Uterus (tissue), 4 donors: ENCODE data around the gene PCSK2. TPM values are rescaled to one million over a fixed set of nuclear protein-coding genes. Genes with fewer than 3 reads are reported as not detected.
A peak's percentile ranks its signal among the peaks of the same experiment; 100 is the strongest.
"Not testable (repeated sequence)": the region's sequence is repeated elsewhere in the genome, so short reads cannot be mapped to it uniquely, and the experiment has no call there.

ENCODE experiments used
- DNase-seq, 2 donors: peaks; one replicate each; pipeline ENCODE4 v3.0.0-alpha.2; 2019 to 2020
- H3K27ac ChIP-seq, 2 donors: fragments of 200-600 bp; sonication (generic); 1 replicate in 1 of 2; 2 replicates in 1 of 2; pipeline ENCODE4 v1.5.1; 2016 to 2018
- H3K27me3 ChIP-seq, 2 donors: fragments of 200-600 bp; sonication (generic); one replicate each; pipeline ENCODE4 v1.5.1; 2018 to 2019; ENCODE audit warnings: control low read depth in 1 of 2
- H3K36me3 ChIP-seq, 2 donors: fragments of 200-600 bp; sonication (generic); one replicate each; pipeline ENCODE4 v1.5.1; 2019; ENCODE audit warnings: control low read depth in 1 of 2
- H3K4me1 ChIP-seq, 2 donors: fragments of 200-600 bp; sonication (generic); one replicate each; pipeline ENCODE4 v1.5.1; 2018 to 2019; ENCODE audit warnings: control low read depth in 1 of 2
- H3K4me3 ChIP-seq, 2 donors: fragments of 200-600 bp; sonication (generic); 1 replicate in 1 of 2; 2 replicates in 1 of 2; pipeline ENCODE4 v1.5.1; 2018 to 2019; ENCODE audit warnings: mild to moderate bottlenecking in 1 of 2
- H3K9me3 ChIP-seq, 2 donors: fragments of 200-600 bp; sonication (generic); one replicate each; pipeline ENCODE4 v1.5.1; 2019; ENCODE audit warnings: control low read depth in 1 of 2
- CTCF ChIP-seq, 4 experiments: fragments of 200-600 bp in 2 of 4; fragments of 450-650 bp in 2 of 4; sonication (generic) in 2 of 4; IDR thresholded peaks; one replicate each; pipeline ENCODE4 v1.5.1; 2016 to 2019; ENCODE audit warnings: antibody characterized with exemption in 4 of 4, mild to moderate bottlenecking in 2 of 4, moderate library complexity in 1 of 4
- POLR2A ChIP-seq, 2 donors: fragments of 450-650 bp; IDR thresholded peaks; one replicate each; pipeline ENCODE4 v1.6.1; 2016; ENCODE audit warnings: antibody characterized with exemption in 2 of 2, mild to moderate bottlenecking in 1 of 2, moderate library complexity in 1 of 2
- intact Hi-C: fragments of 100-400 bp; cut with DNase I; formaldehyde crosslinking; loops from one replicate; pipeline ENCODE4 v1.15.1; 2023; ENCODE audit warnings: low total_unique reads
- total RNA-seq, 4 donors: library from RNA; depleted of rRNA in 3 of 4; stranded (reverse); fragments of >200 nt in 3 of 4; gene quantifications; one replicate each; pipeline versions ENCODE4 v1.1.0 to v1.2.4, GENCODE V29; 2014 to 2023
- donor health status: DM: yes; HTN: yes; CAD: no.

The PCSK2 gene
- total RNA-seq, 4 donors from 2014 or later = 0.37 to 1.6 TPM; not detected in 2

GRCh38 chr20:17215167-17215566 is 11.7 kb upstream of the PCSK2 start:
- Histone ChIP-seq H3K4me3 (no peak overlapping the region), H3K27ac (no peak overlapping the region), H3K27me3 (no peaks in the 10 kb centered on the region), H3K9me3 (no peaks in the 10 kb centered on the region), H3K4me1 (no peaks in the 10 kb centered on the region), H3K36me3 (no peaks in the 10 kb centered on the region)
- intact Hi-C loops = no loop called here
- TF ChIP-seq CTCF (IDR thresholded peaks at IDR 0.05) = no peak
- TF ChIP-seq POLR2A (IDR thresholded peaks at IDR 0.05) = no peak
- no peak for DNase-seq

- H3K4me1 ChIP-seq, H3K4me3 ChIP-seq, H3K36me3 ChIP-seq, H3K27ac ChIP-seq, DNase-seq, H3K9me3 ChIP-seq, intact Hi-C loops: not testable (repeated sequence)
- H3K27me3 ChIP-seq = peaks cover 0 to 13% of the 10 kb centered on the region in 2 donors
These were observed 7.0 kb upstream of the PCSK2 start for GRCh38 chr20:17219856-17220255.

GRCh38 chr20:17223553-17223952 is 3.3 kb upstream of the PCSK2 start:
- Histone ChIP-seq H3K27ac (no peak overlapping the region), H3K9me3 (no peaks in the 10 kb centered on the region), H3K27me3 (peaks cover 0 to 26% of the 10 kb centered on the region in 2 donors), H3K4me3 (no peak overlapping the region), H3K36me3 (no peaks in the 10 kb centered on the region), H3K4me1 (peaks cover 0 to 5% of the 10 kb centered on the region in 2 donors)
- intact Hi-C loops = no loop called here
- no peak for DNase-seq
- TF ChIP-seq POLR2A (IDR thresholded peaks at IDR 0.05) (no peak), CTCF (IDR thresholded peaks at IDR 0.05) (no peak)

GRCh38 chr20:17225851-17226409 is 910 bp upstream of the PCSK2 start:
- intact Hi-C loops = no loop called here
- Histone ChIP-seq H3K36me3 (no peaks in the 10 kb centered on the region), H3K4me1 (peaks cover 0 to 5% of the 10 kb centered on the region in 2 donors), H3K9me3 (no peaks in the 10 kb centered on the region), H3K27ac (no peak overlapping the region), H3K27me3 (peaks cover 0 to 28% of the 10 kb centered on the region in 2 donors), H3K4me3 (peak overlapping the region; percentile 20 to 31)
- TF ChIP-seq POLR2A (IDR thresholded peaks at IDR 0.05) (no peak), CTCF (IDR thresholded peaks at IDR 0.05) (no peak)
- no peak for DNase-seq

GRCh38 chr20:17227219-17227575 is 357 bp downstream of the PCSK2 start:
- no peak for TF ChIP-seq CTCF (IDR thresholded peaks at IDR 0.05)
- no peak for TF ChIP-seq POLR2A (IDR thresholded peaks at IDR 0.05)
- Histone ChIP-seq H3K27ac (no peak overlapping the region), H3K4me1 (peaks cover 0 to 5% of the 10 kb centered on the region in 2 donors), H3K27me3 (peaks cover 0 to 21% of the 10 kb centered on the region in 2 donors), H3K36me3 (no peaks in the 10 kb centered on the region), H3K9me3 (no peaks in the 10 kb centered on the region), H3K4me3 (peak overlapping the region; percentile 17 to 18)
- DNase-seq = no peak
- intact Hi-C loops = no loop called here
